B cell (primary cell): ENCODE results near the gene TULP3.

Experiments used
- EZH2 ChIP-seq: IDR thresholded peaks from 2 replicates; pipeline ENCODE4 v1.6.1; 2012; ENCODE audit warnings: borderline replicate concordance, low read depth, mild to moderate bottlenecking, moderate library complexity, low read length; ENCODE audit not compliant: insufficient read depth, poor library complexity, severe bottlenecking
- TF ChIP-seq, protein P1 (sequence below): fragments of 200-600 bp; IDR thresholded peaks from one replicate; pipeline ENCODE4 v1.8.0; 2022; ENCODE audit warnings: antibody characterized with exemption, mild to moderate bottlenecking

DNA sequence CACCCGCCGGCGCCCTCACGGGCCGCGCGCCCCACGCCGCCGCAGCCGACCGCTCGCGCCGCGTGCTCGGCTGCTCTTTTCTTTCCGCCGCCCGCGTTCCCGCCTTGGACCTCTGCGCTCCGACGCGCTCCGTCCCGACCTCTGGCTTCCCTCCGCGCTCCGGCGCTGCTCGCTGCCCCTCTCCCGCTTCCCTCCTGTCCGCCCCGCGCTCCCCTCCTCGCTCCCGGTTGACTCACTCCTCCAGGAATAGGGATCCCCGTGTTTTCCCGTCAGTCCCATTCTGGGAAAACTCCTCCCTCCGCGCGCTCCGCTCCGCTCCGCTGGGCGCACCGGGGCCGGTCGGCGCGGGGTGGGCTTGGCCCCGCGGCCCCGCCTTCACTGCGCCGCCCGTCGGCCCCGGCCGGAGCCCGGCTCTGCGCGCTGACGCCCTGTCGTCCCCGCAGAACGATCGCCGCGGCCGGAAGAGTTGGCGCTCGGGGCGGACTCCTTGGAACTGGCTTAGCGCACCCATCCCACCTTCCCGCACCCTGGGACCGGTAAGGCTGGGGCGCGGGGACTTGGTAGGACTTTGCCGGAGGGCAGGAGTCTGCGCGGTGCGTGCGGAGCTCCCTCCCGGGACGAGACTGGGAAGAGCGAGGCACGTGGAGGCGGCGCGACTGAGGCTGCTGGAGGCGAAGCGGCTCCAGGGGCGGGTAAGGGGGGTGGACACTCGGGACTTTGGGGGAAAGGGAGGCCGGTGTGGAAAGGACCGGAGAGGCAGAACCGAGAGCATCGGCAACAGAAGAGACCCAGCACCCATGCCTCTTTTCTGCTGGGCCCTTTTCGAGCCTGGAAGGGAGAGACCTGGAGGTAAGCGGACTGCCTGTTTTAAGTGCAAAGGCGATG, 69.1 kb downstream of the TULP3 start:
- TF ChIP-seq, protein P1, sequence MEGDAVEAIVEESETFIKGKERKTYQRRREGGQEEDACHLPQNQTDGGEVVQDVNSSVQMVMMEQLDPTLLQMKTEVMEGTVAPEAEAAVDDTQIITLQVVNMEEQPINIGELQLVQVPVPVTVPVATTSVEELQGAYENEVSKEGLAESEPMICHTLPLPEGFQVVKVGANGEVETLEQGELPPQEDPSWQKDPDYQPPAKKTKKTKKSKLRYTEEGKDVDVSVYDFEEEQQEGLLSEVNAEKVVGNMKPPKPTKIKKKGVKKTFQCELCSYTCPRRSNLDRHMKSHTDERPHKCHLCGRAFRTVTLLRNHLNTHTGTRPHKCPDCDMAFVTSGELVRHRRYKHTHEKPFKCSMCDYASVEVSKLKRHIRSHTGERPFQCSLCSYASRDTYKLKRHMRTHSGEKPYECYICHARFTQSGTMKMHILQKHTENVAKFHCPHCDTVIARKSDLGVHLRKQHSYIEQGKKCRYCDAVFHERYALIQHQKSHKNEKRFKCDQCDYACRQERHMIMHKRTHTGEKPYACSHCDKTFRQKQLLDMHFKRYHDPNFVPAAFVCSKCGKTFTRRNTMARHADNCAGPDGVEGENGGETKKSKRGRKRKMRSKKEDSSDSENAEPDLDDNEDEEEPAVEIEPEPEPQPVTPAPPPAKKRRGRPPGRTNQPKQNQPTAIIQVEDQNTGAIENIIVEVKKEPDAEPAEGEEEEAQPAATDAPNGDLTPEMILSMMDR, result no peak
- no peak for TF ChIP-seq EZH2
